Activated naive CD4-positive, alpha-beta T cell treated with anti-CD3 and anti-CD28 coated beads, Interleukin-2, amount 50 U/mL, for 72 hours (primary cell): ENCODE measurements around the gene ACVR1B. TPM values are rescaled to one million over a fixed set of nuclear protein-coding genes. Genes with fewer than 3 reads are reported as not detected.

Experiments used
- ATAC-seq, 2 donors: fragments of 150-1000 bp; cut with Tn5 transposase; 2 replicates each; pipeline ENCODE4 v1.10.0; 2021; ENCODE audit warnings: mild to moderate bottlenecking in 2 of 2, moderate library complexity in 2 of 2
- DNase-seq, 2 donors: peaks; one replicate each; pipeline ENCODE4 v3.0.0; 2021 to 2022; ENCODE audit warnings: low spot score in 2 of 2
- H3K27ac Mint-ChIP-seq, 2 donors: one replicate each; pipeline ENCODE4 v1.8.0; 2022; ENCODE audit warnings: mild to moderate bottlenecking in 2 of 2, mixed read lengths in 2 of 2
- H3K36me3 Mint-ChIP-seq, 2 donors: one replicate each; pipeline ENCODE4 v1.8.0; 2022; ENCODE audit warnings: mixed read lengths in 2 of 2
- H3K9me3 Mint-ChIP-seq, 2 donors: one replicate each; pipeline ENCODE4 v1.8.0; 2022; ENCODE audit warnings: mixed read lengths in 2 of 2
- total RNA-seq, 2 donors: library from RNA; stranded (reverse); gene quantifications; one replicate each; pipeline ENCODE4 v1.2.3, GENCODE V29; 2022

The ACVR1B gene
- total RNA-seq, 2 donors from 2014 or later = 5.2 to 9.0 TPM

DNA sequence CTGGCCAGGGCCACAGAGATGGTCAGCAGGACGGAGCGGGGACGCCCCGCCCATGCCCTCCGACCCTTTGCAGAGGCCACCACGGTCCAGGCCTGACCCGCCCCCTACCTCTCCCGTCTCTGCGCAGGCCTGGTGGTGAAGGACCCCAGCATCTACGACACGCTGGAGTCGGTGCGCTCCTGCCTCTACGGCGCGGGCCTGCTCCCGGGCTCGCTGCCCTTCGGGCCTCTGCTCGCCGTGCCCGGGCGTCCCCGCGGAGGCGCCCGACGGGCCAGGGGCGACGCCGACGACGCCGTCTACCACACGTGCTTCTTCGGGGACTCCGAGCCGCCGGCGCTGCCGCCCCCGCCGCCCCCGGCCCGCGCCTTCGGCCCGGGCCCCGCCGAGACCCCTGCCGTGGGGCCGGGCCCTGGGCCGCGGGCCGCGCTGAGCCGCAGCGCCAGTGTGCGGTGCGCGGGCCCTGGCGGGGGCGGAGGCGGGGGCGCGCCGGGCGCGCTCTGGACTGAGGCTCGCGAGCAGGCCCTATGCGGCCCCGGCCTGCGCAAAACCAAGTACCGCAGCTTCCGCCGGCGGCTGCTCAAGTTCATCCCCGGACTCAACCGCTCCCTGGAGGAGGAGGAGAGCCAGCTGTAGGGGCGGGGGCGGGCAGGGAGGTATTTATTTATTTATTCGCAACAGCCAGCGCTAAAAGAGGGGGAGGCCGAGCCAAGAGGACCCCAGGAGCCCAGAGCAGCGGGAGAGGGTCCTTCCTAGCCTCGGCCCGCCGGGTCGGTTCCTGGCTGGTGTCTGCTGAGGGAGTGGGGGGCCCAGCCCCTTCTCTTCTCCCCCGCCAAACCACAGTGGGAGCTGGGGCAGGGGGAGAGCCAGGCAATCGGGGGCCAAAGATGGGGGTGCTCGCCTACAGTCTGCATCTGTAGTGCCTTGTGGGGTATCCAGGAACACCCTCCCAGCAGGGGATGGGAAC, 63.4 kb downstream of the ACVR1B start:
- DNase-seq (no peak), ATAC-seq (no peak)
- no peak overlapping the region for H3K27ac Mint-ChIP-seq
- H3K9me3 Mint-ChIP-seq = no peaks in the 10 kb centered on the region
- H3K36me3 Mint-ChIP-seq = no peaks in the 10 kb centered on the region

DNA sequence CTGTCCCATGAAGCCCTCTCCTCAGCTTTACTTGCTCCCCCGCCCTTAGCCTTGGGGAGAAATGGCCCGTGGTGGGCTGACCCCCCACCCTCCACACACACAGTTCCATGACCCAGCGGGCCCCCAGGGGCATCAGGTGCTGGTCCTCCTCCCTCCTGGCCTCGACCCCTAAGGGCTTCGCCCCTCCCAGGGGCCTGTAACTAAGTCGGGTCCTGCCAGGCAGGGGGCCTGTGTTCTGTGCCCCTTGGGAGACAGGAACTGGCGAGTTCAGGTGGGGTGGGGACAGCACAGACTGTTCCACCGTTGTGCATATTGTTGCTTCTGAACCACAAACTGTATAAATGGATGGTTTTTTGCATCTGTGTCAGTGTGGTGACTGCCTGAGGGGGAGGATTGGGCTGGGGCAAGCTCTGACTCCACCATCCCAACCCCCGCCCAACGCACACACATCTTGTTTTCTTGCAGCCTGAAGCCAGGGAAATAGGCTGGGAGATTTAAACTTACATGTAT, 64.1 kb downstream of the ACVR1B start:
- H3K27ac Mint-ChIP-seq = no peak overlapping the region
- H3K36me3 Mint-ChIP-seq = no peaks in the 10 kb centered on the region
- no peaks in the 10 kb centered on the region for H3K9me3 Mint-ChIP-seq
- ATAC-seq (no peak), DNase-seq (no peak)

GRCh38 chr12:52018433-52019112, 67.1 kb downstream of the ACVR1B start:
- H3K27ac Mint-ChIP-seq = no peak overlapping the region
- DNase-seq (no peak), ATAC-seq (no peak)
- no peaks in the 10 kb centered on the region for H3K36me3 Mint-ChIP-seq
- H3K9me3 Mint-ChIP-seq = no peaks in the 10 kb centered on the region

DNA sequence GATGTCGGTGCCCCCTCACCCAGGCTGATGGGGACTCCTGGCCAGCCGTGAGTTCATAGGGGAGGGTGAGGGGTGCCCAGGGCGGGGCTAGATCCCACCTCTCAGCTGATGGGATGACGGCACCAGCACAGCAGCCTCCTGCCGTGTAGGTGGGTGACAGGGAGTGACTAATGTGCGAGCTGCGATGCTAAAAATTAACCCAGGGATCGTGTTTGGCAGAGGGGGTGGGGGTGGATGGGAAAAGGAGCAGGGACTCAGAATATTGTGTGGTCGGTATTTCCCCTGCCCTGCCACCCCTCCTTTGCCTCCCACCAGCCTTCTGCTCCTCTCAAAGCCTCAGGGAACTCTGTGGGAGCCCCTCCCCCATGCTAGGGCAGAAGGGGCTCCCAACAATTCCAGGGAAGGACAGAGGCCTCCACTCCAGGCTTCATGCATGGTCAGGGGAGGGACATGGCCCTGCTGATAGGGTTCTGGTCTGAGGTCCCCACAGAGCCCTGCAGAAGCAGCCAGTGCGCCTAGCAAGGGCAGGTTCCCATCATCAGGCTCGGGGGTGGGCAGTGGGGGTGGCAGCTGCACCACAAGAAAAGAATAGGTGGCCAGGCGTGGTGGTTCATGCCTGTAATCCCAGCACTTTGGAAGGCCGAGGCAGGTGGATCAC, 67.7 kb downstream of the ACVR1B start:
- H3K9me3 Mint-ChIP-seq = no peaks in the 10 kb centered on the region
- ATAC-seq = no peak

GRCh38 chr12:52020539-52021336, 69.2 kb downstream of the ACVR1B start:
- no peaks in the 10 kb centered on the region for H3K36me3 Mint-ChIP-seq
- no peak overlapping the region for H3K27ac Mint-ChIP-seq
- H3K9me3 Mint-ChIP-seq = no peaks in the 10 kb centered on the region
- ATAC-seq (peak in 1 of 2 donors; percentile 22), DNase-seq (peak in 1 of 2 donors; percentile 73)

More for the DNA sequence above, 67.7 kb downstream of the ACVR1B start:
- H3K36me3 Mint-ChIP-seq = no peaks in the 10 kb centered on the region
- DNase-seq = no peak
- peak overlapping the region in 1 of 2 donors; percentile 82 for H3K27ac Mint-ChIP-seq

GRCh38 chr12:52022841-52023181, 71.3 kb downstream of the ACVR1B start:
- Mint-ChIP-seq H3K27ac (peak overlapping the region; percentile 16 to 89), H3K36me3 (no peaks in the 10 kb centered on the region), H3K9me3 (no peaks in the 10 kb centered on the region)
- peak; percentile 7 for ATAC-seq
- DNase-seq = peak; percentile 44 to 65

DNA sequence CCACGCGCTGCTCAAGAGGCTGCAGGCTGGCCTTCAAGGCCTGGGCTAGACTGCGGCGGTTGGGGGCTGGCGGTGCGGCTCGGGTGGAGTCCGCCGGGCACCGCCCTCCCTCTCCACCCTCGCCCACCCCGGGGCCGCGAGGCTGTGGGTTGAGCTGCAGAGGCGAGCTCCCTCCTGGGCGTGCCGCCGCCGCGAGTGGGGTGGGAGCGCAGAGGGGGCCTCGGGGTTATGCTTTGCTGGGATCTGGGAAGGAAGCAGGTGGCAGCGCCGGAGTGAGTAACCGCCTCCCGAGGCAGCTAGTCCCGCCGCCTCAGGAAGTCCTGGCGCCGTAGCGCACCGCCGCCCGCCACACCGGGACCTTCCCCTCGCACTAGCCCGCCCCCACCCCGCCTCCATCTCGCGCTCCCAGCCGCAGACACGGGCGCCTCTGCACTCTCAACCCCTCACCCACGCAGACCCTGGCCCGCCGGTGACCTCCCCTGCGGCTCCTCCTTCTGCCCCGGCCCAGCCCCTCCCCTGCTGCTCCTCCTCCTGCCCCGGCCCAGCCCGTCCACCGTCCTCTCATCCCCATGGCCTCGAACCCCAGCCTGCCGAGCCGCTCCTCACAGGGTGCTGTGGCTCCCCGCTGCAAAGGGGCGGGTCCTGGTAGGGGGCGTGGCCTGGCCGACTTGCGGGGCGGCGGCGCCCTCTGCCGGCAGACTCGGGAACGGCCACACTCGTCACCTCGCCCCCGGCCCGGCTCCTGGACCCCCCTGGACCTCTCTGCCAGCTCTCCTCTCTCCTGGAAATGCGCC, 71.9 kb downstream of the ACVR1B start:
- H3K36me3 Mint-ChIP-seq = no peaks in the 10 kb centered on the region
- DNase-seq (peak; percentile 92 to 98), ATAC-seq (peak; percentile 63 to 70)
- peak overlapping the region; percentile 89 to 96 for H3K27ac Mint-ChIP-seq
- H3K9me3 Mint-ChIP-seq = no peaks in the 10 kb centered on the region

DNA sequence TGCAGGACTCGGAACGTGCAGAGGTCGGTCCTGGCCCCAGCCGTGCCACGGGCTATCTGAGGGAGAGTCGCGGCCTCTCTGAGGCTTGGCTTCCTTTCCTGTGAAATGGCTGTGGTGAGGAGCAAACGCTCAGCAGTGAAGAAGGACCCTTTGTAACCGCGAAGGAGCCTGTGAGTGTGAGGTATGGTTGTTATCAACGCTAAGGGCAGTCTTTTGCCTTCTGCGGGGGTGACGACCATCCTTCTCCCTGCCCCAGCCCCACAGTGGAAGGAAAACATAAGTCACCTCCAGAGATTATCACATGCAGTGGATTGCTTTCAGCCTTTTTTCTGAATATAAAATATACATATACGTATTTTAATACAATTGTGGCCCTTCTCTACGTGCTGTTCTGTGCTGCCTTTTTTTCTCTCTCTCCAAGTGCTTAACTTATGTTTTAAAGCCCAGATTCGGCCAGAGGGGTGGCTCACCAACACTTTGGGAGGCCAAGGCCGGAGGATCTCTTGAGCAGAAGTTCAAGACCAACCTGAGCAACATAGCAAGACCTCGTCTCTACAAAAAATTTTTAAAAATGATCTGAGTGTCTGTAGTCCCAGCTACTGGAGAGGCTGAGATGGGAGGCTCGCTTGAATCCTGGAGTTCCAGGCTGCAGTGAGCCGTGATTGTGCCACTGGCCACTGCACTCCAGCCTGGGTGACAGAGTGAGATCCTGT, 72.6 kb downstream of the ACVR1B start:
- no peaks in the 10 kb centered on the region for H3K9me3 Mint-ChIP-seq
- ATAC-seq (peak; percentile 19 to 31), DNase-seq (no peak)
- peak overlapping the region; percentile 89 to 96 for H3K27ac Mint-ChIP-seq
- H3K36me3 Mint-ChIP-seq = no peaks in the 10 kb centered on the region

DNA sequence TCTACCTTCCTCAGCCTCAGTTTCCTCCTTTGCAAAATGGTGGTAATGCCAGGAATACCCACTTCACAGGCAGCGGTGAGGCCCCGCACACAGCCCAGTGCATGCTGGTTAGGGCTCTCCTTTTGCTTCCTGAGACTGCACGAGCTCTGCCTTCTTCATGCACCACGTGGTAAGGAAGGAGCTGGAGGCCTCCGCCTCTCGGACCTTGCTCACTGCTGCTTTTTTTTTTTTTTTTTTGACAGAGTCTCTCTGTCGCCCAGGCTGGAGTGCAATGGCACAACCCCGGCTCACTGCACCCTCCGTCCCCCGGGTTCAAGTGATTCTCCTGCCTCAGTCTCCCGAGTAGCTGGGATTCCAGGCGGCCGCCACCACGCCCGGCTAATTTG, 73.3 kb downstream of the ACVR1B start:
- DNase-seq = peak; percentile 65 to 83
- no peaks in the 10 kb centered on the region for H3K9me3 Mint-ChIP-seq
- no peaks in the 10 kb centered on the region for H3K36me3 Mint-ChIP-seq
- ATAC-seq = peak; percentile 59 to 65
- H3K27ac Mint-ChIP-seq = peak overlapping the region; percentile 89 to 96

DNA sequence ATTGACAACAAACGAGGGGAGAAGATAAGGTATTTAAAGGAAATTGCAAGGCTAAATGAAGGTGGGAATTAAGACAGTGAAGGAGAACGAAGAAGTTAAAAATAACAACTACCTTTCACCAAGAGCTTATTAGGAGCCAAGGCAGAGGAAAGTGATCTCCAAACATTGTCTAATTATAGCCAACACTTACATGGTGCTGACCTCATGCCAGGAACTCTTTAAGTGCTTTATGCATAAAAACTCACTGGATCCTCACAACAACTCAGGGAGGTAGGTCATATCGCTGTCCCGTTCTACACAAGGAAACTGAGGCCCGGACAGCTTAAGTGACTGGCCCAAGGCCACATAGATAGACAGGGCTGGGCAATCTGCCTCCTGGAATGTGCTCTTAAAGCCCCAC, 74.8 kb downstream of the ACVR1B start:
- no peak overlapping the region for H3K27ac Mint-ChIP-seq

GRCh38 chr12:52027085-52027843, 75.8 kb downstream of the ACVR1B start:
- Mint-ChIP-seq H3K36me3 (no peaks in the 10 kb centered on the region), H3K27ac (no peak overlapping the region), H3K9me3 (no peaks in the 10 kb centered on the region)
- ATAC-seq (no peak), DNase-seq (no peak)

More for the DNA sequence above, 74.8 kb downstream of the ACVR1B start:
- Mint-ChIP-seq H3K9me3 (no peaks in the 10 kb centered on the region), H3K36me3 (no peaks in the 10 kb centered on the region)
- DNase-seq (no peak), ATAC-seq (no peak)

DNA sequence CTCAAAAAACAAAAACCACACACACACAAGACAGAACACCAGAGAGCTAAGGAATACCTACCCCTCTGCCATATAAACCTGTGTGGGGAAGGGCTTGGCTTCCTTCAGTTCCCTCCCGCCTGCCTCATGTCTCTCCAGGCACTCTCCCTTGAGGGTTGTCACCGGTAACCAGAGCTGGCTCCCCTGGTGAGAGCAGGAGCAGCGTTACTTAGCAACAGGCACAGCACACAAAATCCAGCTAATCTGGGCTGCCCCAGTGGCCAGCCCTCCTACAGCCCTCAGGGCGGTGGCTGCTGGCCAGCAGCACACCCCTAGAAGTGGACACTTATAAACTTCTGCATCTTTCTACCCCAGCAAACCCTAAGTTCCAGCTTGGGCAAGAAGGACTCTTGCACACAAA, 78.2 kb downstream of the ACVR1B start:
- no peak for ATAC-seq
- no peak overlapping the region for H3K27ac Mint-ChIP-seq
- no peaks in the 10 kb centered on the region for H3K36me3 Mint-ChIP-seq

GRCh38 chr12:52032446-52032803, 80.9 kb downstream of the ACVR1B start:
- peak overlapping the region in 1 of 2 donors; percentile 74 for H3K27ac Mint-ChIP-seq

More for the DNA sequence above, 78.2 kb downstream of the ACVR1B start:
- DNase-seq = no peak
- H3K9me3 Mint-ChIP-seq = no peaks in the 10 kb centered on the region

DNA sequence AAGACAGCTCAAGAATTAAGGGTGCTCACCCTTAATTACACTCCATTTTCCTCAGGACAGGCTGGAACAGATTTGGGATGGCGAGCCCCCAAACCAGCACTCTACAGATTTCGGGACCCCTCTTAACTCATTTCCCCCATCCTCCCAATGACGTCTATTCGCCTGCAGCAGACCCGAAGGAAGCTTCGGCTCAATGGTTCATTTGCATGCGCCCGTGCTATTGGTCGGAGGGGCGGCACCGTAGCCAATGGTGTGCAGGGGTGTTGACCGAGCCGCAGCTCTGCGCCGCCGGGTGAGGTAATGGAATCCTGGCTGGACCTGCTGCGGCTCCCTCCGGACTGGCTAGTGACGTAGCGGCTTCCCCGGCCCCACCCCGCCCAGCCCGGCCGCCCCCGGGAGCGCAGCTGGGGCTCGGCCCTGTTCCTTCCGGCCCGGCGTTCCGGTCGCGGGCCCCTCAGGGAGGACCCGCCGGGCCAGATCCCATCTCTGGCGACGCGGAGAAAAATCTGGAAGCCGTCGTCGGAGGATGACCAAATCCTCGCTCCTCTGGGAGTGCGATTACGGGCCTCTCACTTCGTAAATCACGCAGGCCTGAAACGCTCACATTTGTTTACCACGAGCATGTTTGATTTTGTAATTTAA, 81.4 kb downstream of the ACVR1B start:
- ATAC-seq = peak; percentile 97
- no peaks in the 10 kb centered on the region for H3K9me3 Mint-ChIP-seq

More at GRCh38 chr12:52032446-52032803, 80.9 kb downstream of the ACVR1B start:
- Mint-ChIP-seq H3K9me3 (no peaks in the 10 kb centered on the region), H3K36me3 (no peaks in the 10 kb centered on the region)
- DNase-seq (no peak), ATAC-seq (no peak)

More for the DNA sequence above, 81.4 kb downstream of the ACVR1B start:
- peak; percentile 85 to 92 for DNase-seq
- H3K27ac Mint-ChIP-seq = peak overlapping the region; percentile 74 to 89
- no peaks in the 10 kb centered on the region for H3K36me3 Mint-ChIP-seq
